C4-2B (cell line): ENCODE results near the gene TMEM258.

Experiments used
- H3K27ac ChIP-seq: fragments of 450-650 bp; 2 replicates; pipeline ENCODE4 v1.5.1; 2017
- CTCF ChIP-seq: fragments of 450-650 bp; conservative IDR thresholded peaks from 2 replicates; pipeline ENCODE4 v1.5.1; 2017; ENCODE audit warnings: mild to moderate bottlenecking
- ZFX ChIP-seq: fragments of 450-650 bp; IDR thresholded peaks from 2 replicates; pipeline ENCODE4 v1.6.1; 2017

The TMEM258 gene

GRCh38 chr11:61830237-61831105 lies 38.1 kb upstream of the TMEM258 start:
- no peak for TF ChIP-seq CTCF
- TF ChIP-seq ZFX, result no peak
- peak overlapping the region; percentile 99 for H3K27ac ChIP-seq

GRCh38 chr11:61829806-61830205 lies 37.4 kb upstream of the TMEM258 start:
- H3K27ac ChIP-seq, result peak overlapping the region; percentile 99
- no peak for TF ChIP-seq CTCF
- no peak for TF ChIP-seq ZFX

- H3K27ac ChIP-seq, result peak overlapping the region; percentile 99
- TF ChIP-seq CTCF, result peak; percentile 64; the same call in 1 of the 2 replicates
- TF ChIP-seq ZFX, result peak; percentile 18
Observed at GRCh38 chr11:61828629-61829407, 36.4 kb upstream of the TMEM258 start.

- TF ChIP-seq ZFX, result no peak
- no peak for TF ChIP-seq CTCF
- peak overlapping the region; percentile 99 for H3K27ac ChIP-seq
Observed at GRCh38 chr11:61828379-61828628, 35.9 kb upstream of the TMEM258 start.

- peak within 1 kb of the TSS; percentile 99 for H3K27ac ChIP-seq
- TF ChIP-seq CTCF (no peak), ZFX (peak; percentile 65)
Observed at GRCh38 chr11:61827571-61828378, 35.4 kb upstream of the TMEM258 start, which contains the start of gene FADS2. Gene FADS2, plus strand, starts transcription at chr11:61828300. Its CDS starts 91 bp downstream, at chr11:61828391.

GRCh38 chr11:61826930-61827570 lies 34.7 kb upstream of the TMEM258 start:
- H3K27ac ChIP-seq, result peak overlapping the region; percentile 99
- TF ChIP-seq ZFX, result no peak
- no peak for TF ChIP-seq CTCF
